Heart right ventricle (tissue), 16 donors: ENCODE measurements around the gene SHISA4. TPM values are rescaled to one million over a fixed set of nuclear protein-coding genes. Genes with fewer than 3 reads are reported as not detected.

ENCODE experiments used
- ATAC-seq, 8 donors: fragments of 200-7000 bp; cut with Tn5 transposase; one replicate each; pipeline ENCODE4 v1.9.1; 2020; ENCODE audit warnings: mild to moderate bottlenecking in 8 of 8, moderate library complexity in 8 of 8, moderate number of reproducible peaks in 1 of 8
- DNase-seq, 2 donors: peaks; one replicate each; pipeline ENCODE4 v3.0.0-alpha.2; 2020
- H3K27ac ChIP-seq, 10 donors: fragments of 200-600 bp; sonication (generic) in 2 of 10; one replicate each; pipeline versions ENCODE4 v1.5.0 to v1.8.0; 2020 to 2022; ENCODE audit warnings: mild to moderate bottlenecking in 3 of 10
- H3K27me3 ChIP-seq, 7 donors: fragments of 200-600 bp; one replicate each; pipeline ENCODE4 v1.8.0; 2021 to 2022; ENCODE audit warnings: mild to moderate bottlenecking in 2 of 7
- H3K36me3 ChIP-seq, 9 donors: fragments of 200-600 bp; sonication (generic) in 1 of 9; one replicate each; pipeline versions ENCODE4 v1.5.0 to v1.8.0; 2020 to 2022; ENCODE audit warnings: mild to moderate bottlenecking in 2 of 9
- H3K4me1 ChIP-seq, 9 donors: fragments of 200-600 bp; sonication (generic) in 1 of 9; one replicate each; pipeline versions ENCODE4 v1.5.0 to v1.8.0; 2020 to 2022; ENCODE audit warnings: mild to moderate bottlenecking in 4 of 9
- H3K4me3 ChIP-seq, 10 donors: fragments of 200-600 bp; sonication (generic) in 2 of 10; one replicate each; pipeline versions ENCODE4 v1.5.0 to v1.8.0; 2020 to 2022; ENCODE audit warnings: mild to moderate bottlenecking in 7 of 10, moderate library complexity in 2 of 10
- H3K9me3 ChIP-seq, 11 donors: fragments of 200-600 bp in 10 of 11; sonication (generic) in 2 of 11; one replicate each; pipeline versions ENCODE4 v1.5.0 to v1.8.0; 2013 to 2022; ENCODE audit warnings: mild to moderate bottlenecking in 2 of 11, control low read depth in 1 of 11, moderate library complexity in 1 of 11
- CTCF ChIP-seq, 9 donors: fragments of 200-600 bp; sonication (generic) in 2 of 9; IDR thresholded peaks; one replicate each; pipeline versions ENCODE4 v1.5.0 to v1.8.0; 2021 to 2022; ENCODE audit warnings: antibody characterized with exemption in 9 of 9, mild to moderate bottlenecking in 5 of 9, moderate library complexity in 1 of 9
- WGBS, 2 donors: extraction: QIAGEN DNeasy Blood & Tissue Kit; methylation state at CpG; one replicate each; pipeline ENCODE4 v1.1.7; 2013; ENCODE audit warnings: inconsistent platforms in 1 of 2; 5-methylcytosine and 5-hydroxymethylcytosine counted together
- intact Hi-C, 10 donors: fragments of 100-400 bp; cut with DNase I; formaldehyde crosslinking; loops; one replicate each; pipeline versions ENCODE4 v1.11.1 to v1.14.2; 2022
- polyA plus RNA-seq, 2 donors: library from polyadenylated mRNA; stranded (reverse); fragments of 200-250 nt; gene quantifications; one replicate each; pipeline ENCODE4 v1.2.3, GENCODE V29; 2013
- total RNA-seq, 10 donors: library from RNA; stranded (reverse); fragmentation: NEBNext Ultra II Directional in 3 of 10; extraction: Animal tissue kit (Norgen Biotek cat#: 25700) in 3 of 10; gene quantifications; one replicate each; pipeline versions ENCODE4 v1.2.1 to v1.2.4, GENCODE V29; 2021 to 2023
- donor health status: Arrhythmogenic right ventricular cardiomyopathy.
- donor health status: ischemic (EF 13 %, LVEDD 7.1; RV severe dilation, severe dysfunction).
- donor health status: healthy with polysubstance abuse.
- donor health status: DM: no; HTN: yes; CAD: no.
- donor health status: DM: no; HTN: no; CAD: no.
- donor health status: ischemic (EF 25% LVEDD 6.9; RV normal size, moderate dysfunction).
- donor health status: ischemic (EF 25% LVEDD 5.7; RV mildly dilated, moderate dysfunction).
- donor health status: healthy.
- donor health status: DM: yes; HTN: yes; CAD: no.
- donor health status: Ischemic cardiomyopathy.
- donor health status: ischemic (EF 35%, LVEDD 5.7; RV mildly dilated, moderate dysfunction).
- donor health status: nonischemic (EF 11% LVEDD 7.7; RV severe dilation, severe dysfunction).
- donor health status: DM: yes; HTN: yes; CAD: no.
- donor health status: PGD.
- donor health status: ischemic (EF 29% LVEDD 5.4; RV normal size, mild dysfunction).
- donor health status: nonischemic (EF 23%, LVEDD 6.1; RV moderate dilation, normal function).

SHISA4 gene
- total and polyA plus RNA-seq, 12 donors, result 72.6 to 214 (median 122) TPM

- Histone ChIP-seq H3K36me3 (peaks cover 0 to 63% (median 31%) of the 10 kb centered on the region in 9 donors), H3K27ac (peak overlapping the region in 1 of 10 donors; percentile 15), H3K27me3 (no peaks in the 10 kb centered on the region), H3K9me3 (no peaks in the 10 kb centered on the region), H3K4me3 (no peak overlapping the region), H3K4me1 (peaks cover 0 to 16% (median 7%) of the 10 kb centered on the region in 9 donors)
- WGBS, 2 donors, result 68 to 69% methylated on average over 8 of the region's 8 CpGs
- peak in 7 of 9 donors; percentile 22 to 45 (median 32) for TF ChIP-seq CTCF (IDR thresholded peaks at IDR 0.05)
- intact Hi-C loops, result loop anchor here in 8 of 10 donors (5.0 to 10.0 kb wide), 5 partner anchors 44 to 341 kb away; partner anchors contain the start of genes IPO9 (in 2 of the 8), NAV1 (in 1 of the 8) and TIMM17A (in 1 of the 8)
- DNase-seq, result no peak
- ATAC-seq, result no peak
Observed at GRCh38 chr1:201876148-201876818, 12.4 kb upstream of the SHISA4 start.

DNA sequence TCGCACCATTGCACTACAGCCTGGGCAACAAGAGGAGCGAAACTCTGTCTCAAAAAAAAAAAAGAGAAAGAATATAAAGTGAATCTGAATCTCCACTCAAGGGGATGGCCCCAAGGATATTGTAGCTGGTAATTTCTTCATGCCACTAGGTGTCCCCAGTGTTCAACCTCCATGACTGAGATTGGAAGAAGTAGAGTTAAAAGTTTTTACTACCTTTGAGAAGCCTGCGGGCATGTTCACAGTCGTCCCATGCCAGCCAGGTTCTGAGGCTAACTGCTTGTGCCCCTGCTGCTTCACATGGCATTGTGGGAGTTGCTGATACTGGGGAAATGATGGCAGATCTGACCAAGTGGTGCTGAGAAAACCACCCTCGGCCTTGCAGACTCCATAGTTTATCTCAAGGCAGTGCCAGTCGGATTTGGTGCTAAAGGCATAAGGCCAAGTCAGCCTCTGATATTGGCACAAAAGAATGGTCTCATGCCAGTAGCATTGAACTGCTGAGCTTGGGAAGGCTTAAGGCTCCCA is 10.8 kb upstream of the SHISA4 start:
- intact Hi-C loops, result loop anchor here in 8 of 10 donors (2.0 to 10.0 kb wide), 6 partner anchors 46 to 343 kb away; partner anchors contain the start of genes IPO9 (in 2 of the 8), NAV1 (in 1 of the 8) and TIMM17A (in 1 of the 8)
- peak; percentile 29 to 76 (median 67) for TF ChIP-seq CTCF (IDR thresholded peaks at IDR 0.05)
- ATAC-seq, result peak; percentile 57 to 73 (median 66)
- no peaks in the 10 kb centered on the region for H3K9me3 ChIP-seq
- peaks cover 0 to 47% (median 14%) of the 10 kb centered on the region in 9 donors for H3K36me3 ChIP-seq
- peak in 1 of 2 donors; percentile 57 for DNase-seq
- no peaks in the 10 kb centered on the region for H3K27me3 ChIP-seq
- peaks cover 0 to 26% (median 14%) of the 10 kb centered on the region in 9 donors for H3K4me1 ChIP-seq
- H3K27ac ChIP-seq, result peak overlapping the region in 8 of 10 donors; percentile 8 to 69 (median 47)
- 45 to 47% methylated on average over 6 of the region's 6 CpGs for WGBS, 2 donors
- no peak overlapping the region for H3K4me3 ChIP-seq

DNA sequence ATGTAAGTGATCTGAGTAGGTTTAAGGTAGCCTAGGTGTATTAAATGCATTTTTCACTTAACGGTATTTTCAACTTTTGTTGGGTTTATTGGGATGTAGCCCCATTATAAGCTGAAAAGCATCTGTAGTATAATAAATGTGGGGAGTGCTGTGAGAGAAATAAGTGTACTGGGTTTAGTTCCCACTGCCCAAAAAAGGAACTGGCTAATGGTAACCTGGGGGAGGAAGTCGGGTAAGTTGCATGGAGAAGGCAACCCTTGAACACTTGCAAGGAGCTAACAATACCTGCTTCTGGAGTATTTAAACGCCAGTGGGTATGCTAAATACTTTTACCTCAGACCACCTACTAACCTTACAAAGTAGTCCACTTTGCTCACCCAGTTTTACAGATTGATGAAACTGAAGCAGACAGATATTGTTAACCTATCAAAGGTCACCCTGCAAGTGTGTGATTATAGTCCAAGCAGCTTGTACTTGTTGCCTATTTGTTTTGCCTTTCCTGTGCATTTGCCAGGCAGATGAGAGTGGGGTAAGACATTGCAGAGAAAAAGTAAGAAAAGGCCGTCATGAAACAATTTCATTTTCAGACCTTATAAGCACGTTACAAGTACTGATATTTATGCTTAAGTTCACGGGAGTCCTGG is 7.6 kb upstream of the SHISA4 start:
- DNase-seq (no peak), ATAC-seq (no peak)
- Histone ChIP-seq H3K9me3 (no peaks in the 10 kb centered on the region), H3K27ac (no peak overlapping the region), H3K4me1 (peaks cover 10 to 55% (median 44%) of the 10 kb centered on the region in 9 donors), H3K27me3 (no peaks in the 10 kb centered on the region), H3K4me3 (no peak overlapping the region), H3K36me3 (peaks cover 0 to 16% (median 0%) of the 10 kb centered on the region in 9 donors)
- TF ChIP-seq CTCF (IDR thresholded peaks at IDR 0.05), result no peak
- WGBS, 2 donors, result 72 to 81% methylated on average over 6 of the region's 6 CpGs
- intact Hi-C loops, result loop anchor here in 2 of 10 donors (10.0 kb wide), 2 partner anchors 166 to 234 kb away; no protein-coding TSS in a partner anchor

DNA sequence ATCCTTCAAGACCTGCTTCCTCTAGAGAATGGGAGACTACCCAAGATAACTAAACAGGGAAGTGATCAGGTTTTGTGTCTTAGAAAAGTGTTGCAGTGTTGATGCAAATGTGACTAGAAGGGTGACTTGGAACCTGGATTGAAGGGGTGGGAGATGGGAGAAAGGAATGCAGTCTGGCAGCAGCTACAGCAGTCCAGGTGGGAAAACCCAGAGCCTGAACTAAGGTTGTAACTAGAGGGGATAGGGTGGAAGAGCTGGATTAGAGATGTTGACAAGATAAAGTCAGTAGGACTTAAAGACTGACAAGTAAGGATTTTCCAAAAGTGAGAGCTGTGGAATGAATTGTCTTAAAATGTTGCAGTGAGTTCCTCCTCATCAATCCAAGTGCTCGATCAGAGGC is 7.1 kb upstream of the SHISA4 start:
- no peak for TF ChIP-seq CTCF (IDR thresholded peaks at IDR 0.05)
- H3K36me3 ChIP-seq, result peaks cover 0 to 10% (median 0%) of the 10 kb centered on the region in 9 donors
- intact Hi-C loops, result loop anchor here in 2 of 10 donors (10.0 kb wide), 2 partner anchors 167 to 233 kb away; no protein-coding TSS in a partner anchor
- peaks cover 10 to 58% (median 44%) of the 10 kb centered on the region in 9 donors for H3K4me1 ChIP-seq
- no peak overlapping the region for H3K4me3 ChIP-seq
- 86% methylated on average over 1 of the region's 1 CpG for WGBS, 2 donors
- no peak overlapping the region for H3K27ac ChIP-seq
- ATAC-seq (no peak), DNase-seq (no peak)
- H3K9me3 ChIP-seq, result no peaks in the 10 kb centered on the region
- no peaks in the 10 kb centered on the region for H3K27me3 ChIP-seq
